GM10248 (cell line): ENCODE results near the gene KCND1.

Experiments
- CTCF ChIA-PET: fragments of 300-600 bp; sonication (Branson Sonifier 250); formaldehyde crosslinking; extraction: SDS; loops from one replicate; lab custom pipeline; 2021; ENCODE audit warnings: antibody characterized with exemption; lab: Yijun Ruan, JAX
- POLR2A ChIA-PET: fragments of 350-650 bp; sonication (Branson Sonifier 250); formaldehyde crosslinking; extraction: SDS; loops from one replicate; lab custom pipeline; 2020; ENCODE audit warnings: antibody characterized with exemption; lab: Yijun Ruan, JAX
- DNase-seq: peaks from one replicate; pipeline ENCODE4 v3.0.0; 2012; ENCODE audit errors: extremely low spot score
- TF ChIP-seq, protein P1 (sequence below): IDR thresholded peaks from 2 replicates; pipeline ENCODE4 v1.5.1; 2012; ENCODE audit warnings: mild to moderate bottlenecking, low read depth; ENCODE audit errors: extremely low read depth, missing control alignments, control extremely low read depth

The KCND1 gene

DNA sequence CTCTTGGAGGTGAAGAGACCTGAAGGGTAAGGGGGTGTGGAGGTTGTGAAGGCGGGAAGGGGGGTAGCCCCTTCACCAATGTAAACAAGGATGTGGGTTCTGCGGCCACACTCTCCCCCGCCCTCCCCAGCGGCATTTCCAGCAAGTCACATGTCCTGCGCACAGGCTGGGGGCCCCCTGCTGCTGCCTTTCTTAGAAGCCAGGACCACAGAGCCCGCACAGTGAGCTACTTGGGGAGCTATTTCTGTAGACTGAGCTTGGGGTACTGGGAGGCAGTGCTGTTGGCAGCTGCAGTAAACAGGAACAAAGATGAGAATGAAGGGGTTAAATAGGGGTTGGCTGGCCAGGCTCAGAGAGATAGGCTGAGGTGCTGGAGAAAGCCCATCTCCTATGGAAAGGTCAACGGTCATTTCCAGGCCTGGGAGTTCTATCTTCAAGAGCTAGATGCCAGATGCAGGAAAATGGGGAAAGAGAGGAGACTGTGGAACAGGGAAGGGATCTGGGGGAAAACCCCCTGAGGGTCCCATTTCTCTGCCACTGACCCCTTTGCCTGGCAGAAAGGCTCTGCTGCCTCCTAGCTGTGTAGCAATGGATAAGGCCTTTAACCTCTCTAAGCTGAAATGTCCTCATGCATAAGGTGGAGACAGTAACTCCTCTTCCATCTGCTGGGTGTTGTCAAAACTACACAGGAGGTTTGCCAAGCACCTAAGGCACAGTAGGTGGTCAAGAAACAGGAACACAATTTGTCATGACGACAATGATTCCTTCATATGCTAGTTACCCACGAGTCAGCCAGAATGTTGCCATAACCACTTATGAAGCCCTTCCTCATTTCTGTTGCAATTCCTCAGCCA is 34.4 kb downstream of the KCND1 start:
- TF ChIP-seq, protein P1, sequence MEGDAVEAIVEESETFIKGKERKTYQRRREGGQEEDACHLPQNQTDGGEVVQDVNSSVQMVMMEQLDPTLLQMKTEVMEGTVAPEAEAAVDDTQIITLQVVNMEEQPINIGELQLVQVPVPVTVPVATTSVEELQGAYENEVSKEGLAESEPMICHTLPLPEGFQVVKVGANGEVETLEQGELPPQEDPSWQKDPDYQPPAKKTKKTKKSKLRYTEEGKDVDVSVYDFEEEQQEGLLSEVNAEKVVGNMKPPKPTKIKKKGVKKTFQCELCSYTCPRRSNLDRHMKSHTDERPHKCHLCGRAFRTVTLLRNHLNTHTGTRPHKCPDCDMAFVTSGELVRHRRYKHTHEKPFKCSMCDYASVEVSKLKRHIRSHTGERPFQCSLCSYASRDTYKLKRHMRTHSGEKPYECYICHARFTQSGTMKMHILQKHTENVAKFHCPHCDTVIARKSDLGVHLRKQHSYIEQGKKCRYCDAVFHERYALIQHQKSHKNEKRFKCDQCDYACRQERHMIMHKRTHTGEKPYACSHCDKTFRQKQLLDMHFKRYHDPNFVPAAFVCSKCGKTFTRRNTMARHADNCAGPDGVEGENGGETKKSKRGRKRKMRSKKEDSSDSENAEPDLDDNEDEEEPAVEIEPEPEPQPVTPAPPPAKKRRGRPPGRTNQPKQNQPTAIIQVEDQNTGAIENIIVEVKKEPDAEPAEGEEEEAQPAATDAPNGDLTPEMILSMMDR: peak; percentile 28
- ChIA-PET POLR2A (interaction anchor here (0.6 to 4.0 kb wide), 5 partner anchors 10 to 25 kb away, joined by 3 to 33 read pairs (median 3); partner anchors contain the start of genes PIM2 and SLC35A2), CTCF (interaction anchor here (1.1 to 3.4 kb wide), 8 partner anchors 9 to 306 kb away, joined by 3 to 18 read pairs (median 4); no protein-coding TSS in a partner anchor)
- peak; percentile 70 for DNase-seq

DNA sequence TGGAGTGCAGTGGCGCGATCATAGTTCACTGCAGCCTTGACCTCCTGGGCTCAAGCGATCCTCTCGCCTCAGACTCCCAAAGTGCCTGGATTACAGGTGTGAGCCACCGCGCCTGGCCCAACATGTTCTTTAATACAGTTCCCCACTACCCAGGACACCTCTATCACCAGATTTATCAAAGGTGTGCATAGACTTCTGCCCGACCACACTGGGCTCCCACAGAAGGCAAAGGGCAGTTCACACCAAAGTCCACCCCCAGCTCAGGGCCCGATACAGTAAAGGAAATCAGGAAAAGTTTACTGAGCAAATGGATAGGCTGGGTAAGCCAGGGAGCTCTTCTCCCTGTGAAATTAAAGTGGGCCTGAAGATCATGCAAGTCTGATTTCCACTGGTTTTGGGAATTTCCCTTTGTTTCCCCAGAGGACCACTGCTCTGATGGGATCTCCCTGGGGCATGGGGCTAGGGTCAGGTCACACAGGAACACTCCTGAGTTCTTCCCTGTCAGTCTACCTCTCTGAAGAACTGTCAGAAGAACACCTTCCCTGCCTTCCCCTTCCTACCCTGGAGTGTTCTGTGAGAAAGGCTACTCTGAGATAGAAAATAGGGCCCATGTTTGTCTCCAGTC is 35.1 kb downstream of the KCND1 start:
- TF ChIP-seq, protein P1: no peak
- CTCF ChIA-PET: interaction anchor here (1.1 to 3.4 kb wide), 8 partner anchors 9 to 305 kb away, joined by 3 to 18 read pairs (median 4); no protein-coding TSS in a partner anchor

DNA sequence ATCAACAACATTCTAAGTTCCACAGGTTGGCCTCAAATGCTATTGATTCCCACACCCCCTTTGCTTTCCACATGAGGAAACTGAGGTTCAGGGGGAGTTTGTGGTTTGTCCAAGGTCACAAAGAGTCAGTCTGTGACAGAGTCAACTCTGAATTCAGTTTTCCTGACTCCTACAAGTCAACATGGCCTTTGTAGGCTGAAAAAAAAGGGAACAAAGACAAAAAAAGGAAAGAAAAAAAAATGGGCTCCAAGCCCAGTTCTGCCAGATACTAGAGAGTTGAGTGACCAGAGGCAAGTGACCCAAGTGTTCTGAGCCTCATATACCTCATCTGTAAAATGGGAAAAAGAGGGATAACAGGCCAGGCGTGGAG is 36.4 kb downstream of the KCND1 start:
- ChIA-PET POLR2A (no interaction called here), CTCF (no interaction called here)
- TF ChIP-seq, protein P1: no peak
- DNase-seq: no peak

More for the DNA sequence above, 35.1 kb downstream of the KCND1 start:
- POLR2A ChIA-PET: interaction anchor here (1.0 to 4.0 kb wide), 3 partner anchors 13 to 24 kb away, joined by 3 to 33 read pairs (median 3); partner anchors contain the start of genes PIM2 and SLC35A2
- no peak for DNase-seq

DNA sequence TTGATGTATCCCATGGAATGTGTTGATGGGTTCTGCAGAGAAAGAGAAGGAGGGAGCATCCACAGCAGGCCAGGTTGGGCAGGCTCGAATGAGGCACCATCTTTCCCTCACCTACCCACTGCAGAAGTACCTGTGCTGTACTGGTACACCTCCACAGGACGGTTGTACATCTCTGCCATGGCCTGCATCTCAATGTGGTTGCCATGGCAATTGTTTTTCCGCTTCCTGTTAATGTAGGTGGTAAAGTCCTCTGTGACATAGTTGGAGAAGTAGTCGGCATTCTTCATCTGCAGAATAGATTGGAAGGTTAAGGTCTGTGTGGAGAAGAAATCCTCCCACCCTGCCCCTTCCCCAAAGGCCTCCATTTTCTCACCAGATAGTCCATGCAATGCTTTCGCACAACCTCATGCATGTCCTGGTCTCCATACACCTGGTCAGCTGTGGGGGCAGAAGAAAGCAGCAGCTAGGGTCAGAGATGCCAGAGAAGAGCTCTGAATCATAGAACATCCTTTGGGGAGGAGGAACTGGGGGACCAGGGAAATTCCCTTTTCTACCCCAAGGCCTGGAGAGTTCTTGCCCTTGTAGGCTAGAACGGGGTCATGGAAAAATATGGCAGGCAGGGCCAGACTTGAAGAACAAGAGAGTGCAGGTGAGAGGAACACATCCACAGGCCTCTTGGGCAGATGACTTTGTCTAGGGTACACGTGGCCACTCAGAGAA is 36.9 kb downstream of the KCND1 start:
- TF ChIP-seq, protein P1: no peak
- ChIA-PET CTCF (no interaction called here), POLR2A (no interaction called here)
- no peak for DNase-seq

DNA sequence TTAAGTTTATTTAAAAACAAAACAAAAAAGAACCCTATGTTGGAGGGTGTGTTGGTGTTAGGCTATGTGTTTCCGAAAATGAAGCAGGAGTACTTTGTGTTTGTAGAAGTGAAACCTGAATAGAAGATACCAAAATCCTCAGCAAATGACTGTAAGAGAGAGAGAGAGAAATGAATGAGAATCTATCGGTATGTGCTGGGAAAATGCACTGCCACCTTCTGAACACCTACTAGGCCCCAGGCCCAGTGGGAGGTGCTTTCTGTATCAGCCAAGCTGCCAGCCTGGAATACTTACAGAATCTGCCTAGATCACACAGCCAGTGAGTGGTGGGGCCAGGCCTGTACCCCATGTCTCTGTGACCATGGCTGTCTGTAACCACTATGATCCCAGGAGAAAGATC is 37.9 kb downstream of the KCND1 start:
- CTCF ChIA-PET: no interaction called here
- POLR2A ChIA-PET: no interaction called here
- peak; percentile 45 for DNase-seq
- TF ChIP-seq, protein P1: no peak
